Stimulated activated CD4-positive, alpha-beta T cell treated with anti-CD3 and anti-CD28 coated beads, Interleukin-15, amount 100 ng/mL, for 48 hours (primary cell): Measurements from ENCODE around the gene ELOB.

ENCODE experiments used
- DNase-seq, 2 donors: peaks; one replicate each; pipeline ENCODE4 v3.0.0-alpha.2; 2020; ENCODE audit warnings: low read depth in 2 of 2

The ELOB gene

GRCh38 chr16:2810651-2811050, 33.6 kb upstream of the ELOB start:
- DNase-seq, result no peak

DNA sequence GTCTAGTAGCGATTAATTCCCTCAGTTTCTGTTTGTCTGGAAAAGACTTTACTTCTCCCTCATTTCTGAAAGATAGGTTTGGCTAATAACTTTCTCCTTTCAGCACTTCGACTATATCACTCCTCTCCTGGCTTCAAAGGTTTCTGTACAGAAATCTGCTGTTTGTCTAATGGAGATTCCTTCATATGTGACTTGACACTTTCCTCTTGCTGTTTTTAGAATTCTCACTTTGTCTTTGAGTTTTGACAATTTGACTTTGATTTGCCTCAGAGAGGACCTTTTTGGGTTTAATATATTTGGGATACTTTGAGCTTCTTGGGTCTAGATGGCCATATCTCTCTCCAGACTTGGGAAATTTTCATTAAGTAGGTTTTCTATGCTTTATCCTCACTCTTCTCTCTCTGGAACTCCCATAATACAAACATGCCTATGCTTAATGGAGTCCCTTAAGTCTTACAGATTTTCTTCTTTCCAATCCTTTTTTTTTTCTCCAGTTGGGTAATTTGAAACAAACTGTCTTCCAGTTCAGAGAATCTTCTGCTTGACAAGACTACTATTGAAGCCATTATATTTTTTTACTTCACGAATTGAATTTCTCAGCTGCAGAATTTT, 32.2 kb upstream of the ELOB start:
- DNase-seq, result no peak

GRCh38 chr16:2808181-2808580, 31.1 kb upstream of the ELOB start:
- no peak for DNase-seq

DNA sequence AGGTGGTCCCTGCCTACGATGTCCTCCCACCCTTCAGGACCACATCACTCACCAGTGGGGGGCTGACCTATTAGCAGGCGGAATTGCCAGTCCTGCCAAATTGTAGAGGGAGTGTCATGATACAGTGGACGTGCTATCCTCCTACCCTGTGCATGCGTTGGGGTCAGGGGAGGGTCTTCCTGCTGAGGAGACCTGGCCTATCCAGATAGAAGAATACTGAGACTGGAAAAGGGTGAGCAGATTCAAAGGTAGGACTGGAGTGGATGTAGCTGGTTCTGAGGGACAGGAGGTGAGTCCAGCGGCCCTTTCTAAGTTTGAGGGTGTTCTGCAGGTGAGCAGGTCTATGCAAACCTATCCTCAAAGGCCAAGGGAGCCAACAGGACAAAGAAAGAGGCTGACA, 29.2 kb upstream of the ELOB start:
- no peak for DNase-seq

DNA sequence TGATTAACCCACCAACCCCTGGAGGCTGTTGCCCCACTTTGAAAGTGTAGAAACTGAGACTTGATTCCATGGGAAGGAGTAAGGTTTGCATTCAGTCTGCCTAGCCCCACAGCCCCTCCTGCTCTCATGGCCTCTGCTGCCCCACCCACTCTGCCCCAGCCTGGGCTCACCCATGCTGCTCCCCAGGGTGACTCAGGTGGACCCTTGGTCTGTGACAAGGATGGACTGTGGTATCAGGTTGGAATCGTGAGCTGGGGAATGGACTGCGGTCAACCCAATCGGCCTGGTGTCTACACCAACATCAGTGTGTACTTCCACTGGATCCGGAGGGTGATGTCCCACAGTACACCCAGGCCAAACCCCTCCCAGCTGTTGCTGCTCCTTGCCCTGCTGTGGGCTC, 27.6 kb upstream of the ELOB start:
- no peak for DNase-seq

DNA sequence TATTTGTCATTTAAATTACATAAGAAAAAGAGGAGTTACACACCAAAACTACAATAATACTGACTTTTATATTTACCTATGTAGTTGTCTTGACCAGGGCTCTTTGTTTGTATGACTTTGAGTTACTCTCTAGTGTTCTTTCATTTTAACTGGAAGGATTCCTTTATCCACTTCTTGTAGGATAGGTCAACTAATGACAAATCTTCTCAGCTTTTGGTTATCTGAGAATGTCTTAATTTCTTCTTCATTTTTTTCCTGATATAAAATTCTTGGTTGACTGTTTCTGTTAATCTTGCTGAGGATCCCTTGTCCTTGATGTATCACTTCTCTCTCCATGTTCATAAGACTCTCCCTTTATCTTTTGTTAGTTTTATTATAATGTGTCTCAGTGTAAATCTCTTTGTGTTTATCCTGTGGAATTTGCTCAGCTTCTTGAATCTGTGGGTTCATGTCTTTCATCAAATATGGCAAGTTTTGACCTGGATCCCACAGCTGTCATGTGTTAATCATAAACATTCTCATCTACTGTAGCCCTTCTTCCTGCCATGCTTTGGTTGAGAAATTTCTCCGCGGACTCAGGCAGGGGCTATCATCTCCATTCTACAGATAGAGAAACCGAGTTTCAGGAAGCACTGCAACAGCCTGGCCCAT, 26.6 kb upstream of the ELOB start:
- no peak for DNase-seq

- DNase-seq, result no peak
Measured at GRCh38 chr16:2799859-2800226, 22.8 kb upstream of the ELOB start.

DNA sequence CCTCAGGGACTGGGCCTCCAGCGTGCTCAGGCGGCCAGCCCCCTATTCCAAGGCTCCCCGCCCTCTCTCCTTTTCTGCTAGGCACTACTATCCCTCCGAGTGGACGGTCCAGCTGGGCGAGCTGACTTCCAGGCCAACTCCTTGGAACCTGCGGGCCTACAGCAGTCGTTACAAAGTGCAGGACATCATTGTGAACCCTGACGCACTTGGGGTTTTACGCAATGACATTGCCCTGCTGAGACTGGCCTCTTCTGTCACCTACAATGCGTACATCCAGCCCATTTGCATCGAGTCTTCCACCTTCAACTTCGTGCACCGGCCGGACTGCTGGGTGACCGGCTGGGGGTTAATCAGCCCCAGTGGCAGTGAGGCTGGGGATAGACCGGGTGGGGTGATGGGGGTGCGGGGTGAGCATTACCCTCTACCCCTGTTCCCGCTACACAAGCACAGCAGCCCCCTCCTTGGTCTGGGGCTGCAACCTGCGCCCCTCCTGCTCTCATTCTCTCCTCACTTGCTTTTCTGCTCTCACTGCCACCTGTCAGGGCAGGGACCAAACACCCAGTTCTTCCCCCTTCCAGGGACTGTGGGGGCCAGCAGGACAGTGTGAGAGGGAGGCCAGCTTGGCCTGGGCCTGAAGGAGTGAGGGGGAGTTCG, 22.3 kb upstream of the ELOB start:
- DNase-seq, result no peak

- DNase-seq, result no peak
Measured at GRCh38 chr16:2798723-2799204, 21.7 kb upstream of the ELOB start.

DNA sequence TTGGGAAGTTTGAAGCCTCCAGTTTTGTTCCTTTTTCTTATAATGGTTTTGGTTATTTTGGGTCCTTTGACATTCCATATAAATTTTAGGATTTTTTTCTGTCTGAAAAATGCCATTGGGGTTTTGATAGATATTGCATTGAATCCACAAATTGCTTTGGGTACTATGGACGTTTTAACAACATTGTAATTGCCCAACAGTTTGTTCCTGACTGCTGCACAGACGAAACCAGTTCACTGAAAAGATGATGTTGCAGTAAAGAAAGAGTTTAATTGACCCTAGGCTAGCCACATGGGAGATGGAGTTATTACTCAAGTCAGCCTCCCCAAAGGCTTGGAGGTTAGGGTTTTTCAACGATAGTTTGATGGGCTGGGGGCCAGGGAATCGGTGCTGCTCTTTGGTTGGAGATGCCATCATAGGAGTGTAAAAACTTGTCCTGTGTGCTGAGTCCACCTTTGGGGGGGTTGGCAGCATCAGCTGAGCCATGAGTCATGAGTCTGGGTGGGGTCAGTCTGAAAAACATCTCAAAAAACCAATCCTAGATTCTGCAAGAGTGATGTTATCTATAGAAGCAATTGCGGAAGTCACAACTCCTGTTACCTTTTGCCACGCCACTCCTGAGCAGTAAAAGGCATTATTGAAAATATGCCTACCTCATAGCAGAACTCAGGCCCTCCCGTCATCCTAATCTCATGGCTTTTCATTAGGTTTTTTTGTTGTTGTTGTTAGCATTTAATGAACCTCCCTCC, 18.5 kb upstream of the ELOB start:
- DNase-seq, result no peak

GRCh38 chr16:2792940-2793339, 15.9 kb upstream of the ELOB start:
- no peak for DNase-seq

DNA sequence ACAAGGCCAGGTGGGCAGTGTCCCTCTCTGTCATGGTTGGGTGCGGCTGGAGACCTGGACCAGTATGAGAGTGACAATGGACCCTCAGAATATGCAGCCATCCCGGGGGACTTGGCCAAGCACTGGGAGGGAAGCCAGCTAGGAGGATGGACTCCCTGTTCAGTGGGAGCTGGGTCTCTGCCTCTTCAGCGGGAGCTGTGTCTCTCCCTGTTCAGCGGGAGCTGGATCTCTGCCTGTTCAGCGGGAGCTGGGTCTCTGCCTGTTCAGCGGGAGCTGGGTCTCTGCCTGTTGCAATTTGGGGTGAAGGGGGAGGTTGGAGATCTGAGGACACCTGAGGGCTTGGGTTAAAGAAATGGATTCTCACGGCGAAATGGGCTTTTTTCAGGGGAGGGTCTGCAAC, 14.1 kb upstream of the ELOB start:
- DNase-seq, result no peak

GRCh38 chr16:2790631-2791030, 13.6 kb upstream of the ELOB start:
- DNase-seq, result no peak

GRCh38 chr16:2787961-2788360, 10.9 kb upstream of the ELOB start:
- no peak for DNase-seq

- DNase-seq, result no peak
Measured at GRCh38 chr16:2787406-2787805, 10.3 kb upstream of the ELOB start, which contains the start of gene PRSS33. Gene PRSS33 (minus strand): TSS chr16:2787560. CDS start chr16:2786547, 1,013 bp downstream.

GRCh38 chr16:2786826-2787151, 9.7 kb upstream of the ELOB start:
- no peak for DNase-seq

- no peak for DNase-seq
Measured at GRCh38 chr16:2786061-2786825, 9.2 kb upstream of the ELOB start.

DNA sequence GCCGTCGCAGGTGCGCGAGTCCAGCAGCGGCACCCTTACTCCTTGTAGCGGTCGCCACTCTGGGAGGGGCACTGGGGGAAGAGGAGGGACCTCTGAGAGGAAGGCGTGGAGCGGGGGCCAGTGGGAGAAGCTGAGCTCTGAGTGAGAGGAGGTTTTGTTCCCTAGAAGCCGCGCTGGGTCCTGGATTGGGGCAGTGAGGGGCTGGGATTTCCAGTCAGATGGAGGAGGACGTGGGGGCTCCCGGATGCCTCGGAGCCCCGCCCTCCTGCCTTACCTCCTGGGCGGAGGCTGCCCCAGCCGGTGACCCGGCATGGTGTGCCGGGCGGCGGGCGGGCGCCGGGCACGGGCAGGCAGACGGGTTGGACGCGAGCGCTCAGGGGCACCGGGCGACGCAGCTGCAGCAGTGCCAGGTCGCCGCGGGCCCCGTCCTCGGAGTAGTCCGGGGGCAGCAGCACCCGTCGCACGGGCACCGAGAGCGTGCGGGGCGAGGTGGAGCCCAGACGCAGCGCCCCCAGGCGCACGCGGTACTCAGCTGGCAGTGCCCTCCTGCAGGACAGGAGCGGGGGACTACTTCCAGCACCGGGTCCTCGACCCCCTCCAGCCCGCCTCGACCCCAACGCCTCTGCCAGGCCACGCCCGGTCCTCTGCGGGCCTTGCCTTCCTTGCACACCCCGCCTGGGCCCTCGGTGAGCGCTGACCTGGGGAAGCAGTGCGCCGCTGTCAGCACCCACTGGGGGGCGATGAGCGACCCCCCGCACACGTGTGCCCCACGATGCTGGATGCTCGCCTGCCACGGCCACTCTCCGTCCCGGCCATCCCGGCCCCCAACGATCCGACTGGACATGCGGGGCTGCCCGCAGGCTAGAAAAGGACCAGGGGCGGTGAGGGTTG, 8.3 kb upstream of the ELOB start:
- no peak for DNase-seq

DNA sequence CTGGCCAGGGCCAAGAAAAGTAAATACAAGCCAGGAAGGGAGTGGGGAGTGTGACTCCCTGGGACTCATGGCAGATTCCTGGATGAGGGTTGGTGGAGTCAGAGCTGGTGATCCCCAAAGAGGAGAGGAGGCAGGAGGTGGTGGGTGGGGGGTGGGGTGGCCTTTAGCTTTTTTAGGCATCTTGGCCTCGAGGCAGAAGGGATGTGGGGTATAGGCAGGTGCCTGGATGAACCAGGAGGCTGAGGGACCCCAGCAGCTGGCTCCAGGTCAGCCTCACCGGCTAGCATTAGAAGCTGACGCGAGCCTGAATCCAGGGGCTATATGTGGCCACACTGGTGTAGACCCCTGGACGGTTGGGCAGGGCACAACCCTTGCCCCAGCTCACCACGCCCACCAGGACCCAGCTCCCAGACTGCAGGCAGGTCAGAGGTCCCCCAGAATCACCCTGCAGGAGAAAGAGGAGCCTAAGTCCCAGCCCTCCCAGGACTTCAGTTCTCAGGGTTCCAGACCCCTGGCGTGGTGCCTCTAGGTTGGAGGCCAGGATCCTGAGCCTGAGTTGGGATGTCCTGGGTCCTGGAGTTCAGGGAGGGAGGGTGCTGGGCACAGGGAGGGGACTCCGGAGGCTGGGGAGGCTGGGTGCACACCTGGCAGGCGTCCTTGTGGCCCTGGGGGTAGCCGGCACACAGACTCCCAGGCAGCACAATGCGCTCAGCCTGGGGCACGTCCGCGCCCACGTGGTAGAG, 7.4 kb upstream of the ELOB start:
- DNase-seq, result no peak
